Activated B cell treated with CpG ODN at 0.5 μM for 24 hours (primary cell): ENCODE data around the gene LRRC19. TPM values are rescaled to one million over a fixed set of nuclear protein-coding genes. Genes with fewer than 3 reads are reported as not detected.

Experiments used
- ATAC-seq: fragments of 200-7000 bp; cut with Tn5 transposase; one replicate; pipeline ENCODE4 v1.10.0; 2021; ENCODE audit warnings: low read depth, mild to moderate bottlenecking, moderate library complexity
- CTCF ChIA-PET: fragments of 350-600 bp; sonication (Branson Sonifier 250); formaldehyde crosslinking; loops from one replicate; lab custom pipeline; 2021; ENCODE audit warnings: antibody characterized with exemption; lab: Charles Lee
- POLR2A ChIA-PET: fragments of 350-600 bp; sonication (Branson Sonifier 250); formaldehyde crosslinking; loops from one replicate; lab custom pipeline; 2021; ENCODE audit warnings: antibody characterized with exemption; lab: Charles Lee
- DNase-seq: peaks from one replicate; pipeline ENCODE4 v3.0.0; 2022
- H3K27ac Mint-ChIP-seq: one replicate; pipeline ENCODE4 v1.8.0; 2020; ENCODE audit warnings: mixed read lengths
- H3K27me3 Mint-ChIP-seq: one replicate; pipeline ENCODE4 v1.8.0; 2021; ENCODE audit warnings: mixed read lengths
- H3K36me3 Mint-ChIP-seq: one replicate; pipeline ENCODE4 v1.8.0; 2021; ENCODE audit warnings: low read depth, mixed read lengths
- H3K4me1 Mint-ChIP-seq: one replicate; pipeline ENCODE4 v1.8.0; 2021; ENCODE audit warnings: mixed read lengths
- H3K4me3 Mint-ChIP-seq: one replicate; pipeline ENCODE4 v1.8.0; 2020; ENCODE audit warnings: mild to moderate bottlenecking, mixed read lengths
- H3K9me3 Mint-ChIP-seq: one replicate; pipeline ENCODE4 v1.8.0; 2020; ENCODE audit warnings: mixed read lengths
- intact Hi-C: fragments of 100-400 bp; cut with micrococcal nuclease; formaldehyde crosslinking; loops from one replicate; pipeline ENCODE4 v1.15.1; 2024
- total RNA-seq: library from RNA; stranded (reverse); gene quantifications from 2 replicates; pipeline ENCODE4 v1.2.3, GENCODE V29; 2022
- TF ChIP-seq, protein P1 (sequence below): fragments of 200-600 bp; IDR thresholded peaks from one replicate; pipeline ENCODE4 v1.8.0; 2022; ENCODE audit warnings: antibody characterized with exemption, mild to moderate bottlenecking

LRRC19 gene
- total RNA-seq, 1 donor from 2014 or later, result not detected

DNA sequence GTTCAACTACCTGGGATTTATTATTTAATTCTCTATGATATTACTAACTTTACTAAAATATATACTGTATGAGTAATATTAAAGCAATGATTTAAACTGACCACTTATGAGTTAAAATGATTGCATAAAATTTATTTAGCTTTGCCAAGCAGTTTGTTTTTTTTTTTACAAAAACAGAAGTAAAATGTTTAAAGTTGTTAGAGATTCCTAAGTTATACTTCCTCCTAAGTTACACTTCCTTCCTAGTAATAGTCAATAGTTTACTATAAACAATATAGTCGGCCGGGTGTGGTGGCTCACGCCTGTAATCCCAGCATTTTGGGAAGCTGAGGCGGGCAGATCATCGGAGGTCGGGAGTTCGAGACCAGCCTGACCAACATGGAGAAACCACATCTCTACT, 23.7 kb upstream of the LRRC19 start:
- peaks cover 9% of the 10 kb centered on the region for H3K36me3 Mint-ChIP-seq
- H3K27ac Mint-ChIP-seq, result no peak overlapping the region
- H3K4me3 Mint-ChIP-seq, result no peak overlapping the region
- no peaks in the 10 kb centered on the region for H3K9me3 Mint-ChIP-seq
- DNase-seq (no peak), ATAC-seq (no peak)
- intact Hi-C loops, result no loop called here
- no peaks in the 10 kb centered on the region for H3K27me3 Mint-ChIP-seq
- CTCF ChIA-PET, result no interaction called here
- TF ChIP-seq, protein P1, sequence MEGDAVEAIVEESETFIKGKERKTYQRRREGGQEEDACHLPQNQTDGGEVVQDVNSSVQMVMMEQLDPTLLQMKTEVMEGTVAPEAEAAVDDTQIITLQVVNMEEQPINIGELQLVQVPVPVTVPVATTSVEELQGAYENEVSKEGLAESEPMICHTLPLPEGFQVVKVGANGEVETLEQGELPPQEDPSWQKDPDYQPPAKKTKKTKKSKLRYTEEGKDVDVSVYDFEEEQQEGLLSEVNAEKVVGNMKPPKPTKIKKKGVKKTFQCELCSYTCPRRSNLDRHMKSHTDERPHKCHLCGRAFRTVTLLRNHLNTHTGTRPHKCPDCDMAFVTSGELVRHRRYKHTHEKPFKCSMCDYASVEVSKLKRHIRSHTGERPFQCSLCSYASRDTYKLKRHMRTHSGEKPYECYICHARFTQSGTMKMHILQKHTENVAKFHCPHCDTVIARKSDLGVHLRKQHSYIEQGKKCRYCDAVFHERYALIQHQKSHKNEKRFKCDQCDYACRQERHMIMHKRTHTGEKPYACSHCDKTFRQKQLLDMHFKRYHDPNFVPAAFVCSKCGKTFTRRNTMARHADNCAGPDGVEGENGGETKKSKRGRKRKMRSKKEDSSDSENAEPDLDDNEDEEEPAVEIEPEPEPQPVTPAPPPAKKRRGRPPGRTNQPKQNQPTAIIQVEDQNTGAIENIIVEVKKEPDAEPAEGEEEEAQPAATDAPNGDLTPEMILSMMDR, result no peak
- POLR2A ChIA-PET, result no interaction called here
- no peaks in the 10 kb centered on the region for H3K4me1 Mint-ChIP-seq

DNA sequence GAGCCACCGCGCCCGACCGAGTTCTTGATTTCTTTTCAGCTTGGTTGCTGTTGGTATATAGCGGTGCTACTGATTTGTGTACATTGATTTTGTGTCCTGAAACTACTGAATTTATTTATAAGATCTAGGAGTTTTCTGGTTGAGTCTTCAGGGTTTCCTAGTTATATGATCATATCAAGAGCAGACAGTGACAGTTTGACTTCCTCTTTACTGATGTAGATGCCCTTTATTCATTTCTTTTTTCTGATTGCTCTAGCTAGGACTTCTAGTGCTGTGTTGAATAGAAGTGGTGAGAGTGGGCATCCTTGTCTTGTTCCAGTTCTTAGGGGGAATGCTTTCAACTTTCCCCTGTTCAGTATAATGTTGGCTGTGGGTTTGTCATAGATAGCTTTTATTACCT, 17.4 kb upstream of the LRRC19 start:
- Mint-ChIP-seq H3K36me3 (peaks cover 43% of the 10 kb centered on the region), H3K4me1 (no peaks in the 10 kb centered on the region), H3K9me3 (no peaks in the 10 kb centered on the region), H3K27me3 (no peaks in the 10 kb centered on the region), H3K4me3 (no peak overlapping the region), H3K27ac (no peak overlapping the region)
- ATAC-seq (no peak), DNase-seq (no peak)
- POLR2A ChIA-PET, result no interaction called here
- TF ChIP-seq, protein P1, result no peak
- CTCF ChIA-PET, result no interaction called here
- intact Hi-C loops, result no loop called here

DNA sequence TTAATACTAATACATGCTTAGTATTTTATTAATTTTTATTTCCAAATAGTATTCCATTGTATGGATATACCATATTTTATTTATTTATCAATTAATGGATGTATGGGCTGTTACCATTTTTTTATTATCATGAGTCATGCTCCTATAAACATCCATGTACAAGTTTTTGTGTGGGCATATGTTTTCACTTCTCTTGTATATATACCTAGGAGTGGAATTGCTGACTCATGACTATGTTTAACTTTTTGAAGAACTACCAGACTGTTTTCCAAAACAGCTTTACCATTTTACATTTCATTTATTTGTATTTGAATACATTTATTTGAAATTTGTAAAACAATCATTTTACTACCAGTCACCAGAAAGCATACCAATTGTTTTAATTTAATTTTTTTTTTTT, 14.1 kb upstream of the LRRC19 start:
- Mint-ChIP-seq H3K36me3 (peaks cover 58% of the 10 kb centered on the region), H3K27ac (no peak overlapping the region), H3K27me3 (no peaks in the 10 kb centered on the region), H3K4me3 (no peak overlapping the region), H3K4me1 (no peaks in the 10 kb centered on the region), H3K9me3 (no peaks in the 10 kb centered on the region)
- POLR2A ChIA-PET, result interaction anchor here (0.6 kb wide), 1 partner anchor 18 kb away, joined by 9 read pairs; no protein-coding TSS in a partner anchor
- intact Hi-C loops, result no loop called here
- CTCF ChIA-PET, result no interaction called here
- TF ChIP-seq, protein P1, result no peak
- ATAC-seq (no peak), DNase-seq (no peak)

DNA sequence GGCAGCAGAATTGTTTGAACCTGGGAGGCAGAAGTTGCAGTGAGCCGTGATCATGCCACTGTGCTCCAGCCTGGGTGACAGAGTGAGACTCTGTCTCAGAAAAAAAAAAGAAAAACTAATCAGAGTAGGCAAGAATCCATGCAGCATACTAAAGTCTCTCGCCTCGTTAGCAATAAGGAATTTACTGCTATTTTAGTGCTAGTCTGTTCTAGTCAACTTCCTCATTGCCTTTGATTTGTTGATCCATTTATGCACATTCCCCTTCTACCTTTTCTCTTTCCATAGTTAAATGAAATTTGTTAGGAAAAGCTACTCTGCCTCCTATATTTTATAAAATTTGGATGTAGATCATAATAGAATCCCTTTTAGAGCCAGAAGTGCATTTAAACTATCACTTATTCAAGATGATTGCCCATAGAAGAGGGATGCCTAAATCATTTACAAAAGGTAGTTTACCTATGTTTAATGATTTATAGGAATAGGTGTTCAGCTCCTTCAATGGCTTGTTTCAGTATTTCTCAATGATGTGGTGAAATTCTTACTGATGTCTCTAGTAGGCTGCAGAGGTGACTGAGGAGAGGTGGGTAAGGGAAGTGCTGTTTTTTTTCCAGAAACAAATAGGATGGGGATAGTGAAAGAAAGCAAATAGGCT, 1.9 kb downstream of the LRRC19 start:
- no peak overlapping the region for H3K4me3 Mint-ChIP-seq
- ATAC-seq (no peak), DNase-seq (no peak)
- H3K4me1 Mint-ChIP-seq, result no peaks in the 10 kb centered on the region
- ChIA-PET CTCF (no interaction called here), POLR2A (no interaction called here)
- peaks cover 4% of the 10 kb centered on the region for H3K9me3 Mint-ChIP-seq
- peaks cover 9% of the 10 kb centered on the region for H3K36me3 Mint-ChIP-seq
- TF ChIP-seq, protein P1, result no peak
- no peak overlapping the region for H3K27ac Mint-ChIP-seq
- H3K27me3 Mint-ChIP-seq, result no peaks in the 10 kb centered on the region
- intact Hi-C loops, result no loop called here

GRCh38 chr9:26995810-26996209, 9.7 kb downstream of the LRRC19 start:
- no peaks in the 10 kb centered on the region for H3K27me3 Mint-ChIP-seq
- no peak for ATAC-seq
- no peak overlapping the region for H3K27ac Mint-ChIP-seq
- H3K9me3 Mint-ChIP-seq, result no peaks in the 10 kb centered on the region
- ChIA-PET CTCF (no interaction called here), POLR2A (no interaction called here)
- no peaks in the 10 kb centered on the region for H3K4me1 Mint-ChIP-seq
- intact Hi-C loops, result no loop called here
- no peak for DNase-seq
- no peak overlapping the region for H3K4me3 Mint-ChIP-seq
- TF ChIP-seq, protein P1, result no peak
- peaks cover 13% of the 10 kb centered on the region for H3K36me3 Mint-ChIP-seq
